HCT116 (cell line): ENCODE data around the gene CAMSAP1. TPM values are rescaled to one million over a fixed set of nuclear protein-coding genes. Genes with fewer than 3 reads are reported as not detected.

Experiments used
- ATAC-seq: fragments of 200-7000 bp; cut with Tn5 transposase; 2 replicates; pipeline ENCODE4 v1.9.1; 2020; ENCODE audit warnings: mild to moderate bottlenecking, moderate library complexity
- BruUV-seq: library from RNA; stranded (reverse); fragments of 400-500 nt; replicated peaks from 2 replicates; lab custom pipeline; 2021; lab: Mats Ljungman, UMichigan
- CTCF ChIA-PET: fragments of 300-600 bp; sonication (Branson Sonifier 250); formaldehyde crosslinking; loops from one replicate; lab custom pipeline; 2021; ENCODE audit warnings: antibody characterized with exemption; lab: Charles Lee
- POLR2A ChIA-PET: fragments of 300-600, 350-600 bp; sonication (Branson Sonifier 250); formaldehyde crosslinking; loops from one replicate; lab custom pipeline; 2021; ENCODE audit warnings: antibody characterized with exemption; lab: Charles Lee
- RAD21 ChIA-PET, 2 experiments: fragments of 300-600 bp; sonication (Branson Sonifier 250); formaldehyde crosslinking; loops; one replicate each; lab custom pipeline; 2023; ENCODE audit warnings: low total read pairs in 2 of 2; ENCODE audit not compliant: uncharacterized antibody in 2 of 2, unreplicated experiment in 2 of 2, low non-redundant PET in 1 of 2; lab: Charles Lee
- DNase-seq: peaks from one replicate; pipeline ENCODE4 v3.0.0-alpha.2; 2010; ENCODE audit warnings: low read depth, low spot score
- H2AFZ ChIP-seq: fragments of 200-600 bp; shearing (Covaris generic), sonication (generic); 2 replicates; pipeline ENCODE4 v1.6.1; 2017; ENCODE audit warnings: low read depth, mixed run types, mixed read lengths, antibody characterized with exemption, low read length; ENCODE audit not compliant: poor library complexity, severe bottlenecking
- H3K27ac ChIP-seq: 2 replicates; pipeline ENCODE4 v1.5.1; 2012; ENCODE audit warnings: low read depth, low read length
- H3K27me3 ChIP-seq: fragments of 200-600 bp; sonication (generic); 2 replicates; pipeline ENCODE4 v1.6.1; 2016; ENCODE audit warnings: mixed run types, low read length, mixed read lengths; ENCODE audit not compliant: insufficient read depth
- H3K36me3 ChIP-seq, 2 experiments: fragments of 200-500 bp in 1 of 2; fragments of 200-600 bp in 1 of 2; sonication (Bioruptor generic) in 1 of 2; sonication (generic) in 1 of 2; 2 replicates each; pipeline versions ENCODE4 v1.5.1 to v1.6.1; 2014 to 2016; ENCODE audit warnings: low read length in 2 of 2, inconsistent platforms in 1 of 2, mixed read lengths in 1 of 2, mixed run types in 1 of 2; ENCODE audit not compliant: insufficient read depth in 2 of 2, control insufficient read depth in 1 of 2
- H3K4me1 ChIP-seq, 2 experiments: fragments of 200-600 bp in 1 of 2; sonication (generic) in 1 of 2; 2 replicates each; pipeline versions ENCODE4 v1.5.1 to v1.6.1; 2012 to 2017; ENCODE audit warnings: low read length in 2 of 2, inconsistent platforms in 1 of 2, mild to moderate bottlenecking in 1 of 2, mixed read lengths in 1 of 2, mixed run types in 1 of 2, moderate library complexity in 1 of 2; ENCODE audit not compliant: insufficient read depth in 2 of 2, control insufficient read depth in 1 of 2
- H3K4me2 ChIP-seq: fragments of 200-600 bp; sonication (generic); 2 replicates; pipeline ENCODE4 v1.6.1; 2017; ENCODE audit warnings: mixed run types, low read length, mixed read lengths
- H3K4me3 ChIP-seq, 2 experiments: fragments of 200-600 bp in 1 of 2; sonication (generic) in 1 of 2; replicated peaks in 1 of 2; 2 replicates each; pipeline ENCODE4 v1.5.1; 2011 to 2016; ENCODE audit warnings: low read length in 2 of 2, control low read depth in 1 of 2, low read depth in 1 of 2, mild to moderate bottlenecking in 1 of 2, mixed read lengths in 1 of 2, mixed run types in 1 of 2
- H3K79me2 ChIP-seq: fragments of 200-600 bp; sonication (generic); 2 replicates; pipeline ENCODE4 v1.6.1; 2017; ENCODE audit warnings: mild to moderate bottlenecking, mixed run types, low read length, moderate library complexity, mixed read lengths; ENCODE audit not compliant: insufficient read depth
- H3K9ac ChIP-seq: fragments of 200-600 bp; sonication (generic); 2 replicates; pipeline ENCODE4 v1.6.1; 2016; ENCODE audit warnings: low read length, mixed read lengths
- H3K9me2 ChIP-seq: fragments of 200-600 bp; sonication (generic), shearing (Covaris generic); 2 replicates; pipeline ENCODE4 v1.6.1; 2017; ENCODE audit warnings: mixed run types, mild to moderate bottlenecking, moderate library complexity; ENCODE audit not compliant: insufficient read depth
- H3K9me3 ChIP-seq, 2 experiments: fragments of 200-500 bp in 1 of 2; fragments of 200-600 bp in 1 of 2; sonication (Bioruptor generic) in 1 of 2; sonication (generic) in 1 of 2; 2 replicates each; pipeline ENCODE4 v1.6.1; 2014 to 2017; ENCODE audit warnings: low read length in 2 of 2, mixed read lengths in 2 of 2, inconsistent platforms in 1 of 2, low read depth in 1 of 2, mild to moderate bottlenecking in 1 of 2, mixed run types in 1 of 2, moderate library complexity in 1 of 2; ENCODE audit not compliant: control insufficient read depth in 1 of 2, insufficient read depth in 1 of 2
- H4K20me1 ChIP-seq: fragments of 200-600 bp; sonication (generic), shearing (Covaris generic); 2 replicates; pipeline ENCODE4 v1.6.1; 2017; ENCODE audit warnings: mixed run types, mild to moderate bottlenecking, moderate library complexity; ENCODE audit not compliant: insufficient read depth
- CEBPB ChIP-seq: IDR thresholded peaks from 2 replicates; pipeline ENCODE4 v1.6.1; 2012; ENCODE audit warnings: low read depth
- CTCF ChIP-seq, 3 experiments: fragments of 200-600 bp in 1 of 3; sonication (generic) in 1 of 3; IDR thresholded peaks in 2 of 3; conservative IDR thresholded peaks in 1 of 3; 2 replicates each; pipeline ENCODE4 v1.5.1; 2012 to 2017; ENCODE audit warnings: low read depth in 2 of 3, low read length in 2 of 3, antibody characterized with exemption in 1 of 3, borderline replicate concordance in 1 of 3, control low read depth in 1 of 3, mild to moderate bottlenecking in 1 of 3, mixed read lengths in 1 of 3, mixed run types in 1 of 3, moderate library complexity in 1 of 3; ENCODE audit not compliant: insufficient read depth in 1 of 3
- EGR1 ChIP-seq: IDR thresholded peaks from 2 replicates; pipeline ENCODE4 v1.6.1; 2012; ENCODE audit warnings: low read depth
- EZH2 ChIP-seq: fragments of 200-600 bp; sonication (generic); IDR thresholded peaks from 2 replicates; pipeline ENCODE4 v1.6.1; 2017; ENCODE audit warnings: antibody characterized with exemption, mixed run types
- FOSL1 ChIP-seq: IDR thresholded peaks from 2 replicates; pipeline ENCODE4 v1.6.1; 2012; ENCODE audit warnings: low read depth
- JUND ChIP-seq: IDR thresholded peaks from 2 replicates; pipeline ENCODE4 v1.6.1; 2012
- MAX ChIP-seq: IDR thresholded peaks from 2 replicates; pipeline ENCODE4 v1.6.1; 2012
- POLR2A ChIP-seq: IDR thresholded peaks from 2 replicates; pipeline ENCODE4 v1.7.0; 2011; ENCODE audit warnings: borderline replicate concordance; ENCODE audit not compliant: insufficient read depth, insufficient read length; ENCODE audit errors: extremely low read depth
- POLR2AphosphoS5 ChIP-seq: IDR thresholded peaks from 2 replicates; pipeline ENCODE4 v1.6.1; 2011; ENCODE audit warnings: mild to moderate bottlenecking, low read depth, low read length, moderate library complexity
- SIN3A ChIP-seq: IDR thresholded peaks from 2 replicates; pipeline ENCODE4 v1.6.1; 2012; ENCODE audit warnings: low read depth
- SP1 ChIP-seq: IDR thresholded peaks from 2 replicates; pipeline ENCODE4 v1.6.1; 2012; ENCODE audit warnings: low read depth
- SRF ChIP-seq: IDR thresholded peaks from 2 replicates; pipeline ENCODE4 v1.6.1; 2012; ENCODE audit warnings: low read depth
- TCF7L2 ChIP-seq: IDR thresholded peaks from 2 replicates; pipeline ENCODE4 v1.7.0; 2011; ENCODE audit warnings: borderline replicate concordance, inconsistent platforms; ENCODE audit not compliant: insufficient read depth, insufficient read length; ENCODE audit errors: extremely low read depth
- YY1 ChIP-seq: IDR thresholded peaks from 2 replicates; pipeline ENCODE4 v1.6.1; 2011; ENCODE audit warnings: low read length, low read depth, moderate library complexity, mild to moderate bottlenecking; ENCODE audit not compliant: insufficient replicate concordance; ENCODE audit errors: extremely low read depth
- ZBTB33 ChIP-seq: IDR thresholded peaks from 2 replicates; pipeline ENCODE4 v1.6.1; 2011; ENCODE audit warnings: mild to moderate bottlenecking, low read length, moderate library complexity; ENCODE audit not compliant: insufficient replicate concordance; ENCODE audit errors: extremely low read depth
- ZFX ChIP-seq: fragments of 450-650 bp; IDR thresholded peaks from 2 replicates; pipeline ENCODE4 v1.6.1; 2017
- intact Hi-C: fragments of 100-400 bp; cut with micrococcal nuclease; formaldehyde crosslinking; loops from 2 replicates; pipeline ENCODE4 v1.10.0; 2022
- total RNA-seq: library from RNA; stranded (reverse); gene quantifications from one replicate; pipeline ENCODE4 v1.2.1, GENCODE V29; 2021; ENCODE audit not compliant: unreplicated experiment

Gene CAMSAP1
- total RNA-seq, 1 experiment from 2014 or later: 33.1 TPM

- Histone ChIP-seq H3K27me3 (no peaks in the 10 kb centered on the region), H3K36me3 (no peaks in the 10 kb centered on the region), H3K9me3 (no peaks in the 10 kb centered on the region), H2AFZ (no peak overlapping the region), H4K20me1 (no peaks in the 10 kb centered on the region), H3K4me2 (no peak overlapping the region), H3K9me2 (no peaks in the 10 kb centered on the region)
- BruUV-seq: no TSS peak
- RAD21 ChIA-PET: no interaction called here
- CTCF ChIA-PET: no interaction called here
- ATAC-seq (no peak), DNase-seq (no peak)
- TF ChIP-seq JUND (no peak), CTCF (IDR thresholded peaks at IDR 0.05 in 2 of 3, conservative IDR thresholded peaks at IDR 0.05 in 1 of 3; ENCODE audit: borderline replicate concordance in 1 of 3, insufficient read depth in 1 of 3, low read depth in 2 of 3, low read length in 2 of 3) (no peak), MAX (no peak), FOSL1 (no peak), EZH2 (no peak), EGR1 (no peak), ZBTB33 (no peak), CEBPB (no peak), YY1 (no peak), POLR2A (no peak), SRF (no peak), SP1 (no peak), ZFX (no peak), SIN3A (no peak), TCF7L2 (no peak), POLR2AphosphoS5 (no peak)
- TF ChIP-seq, all 23 proteins: peak for 0
- Histone ChIP-seq H3K9ac (no peak overlapping the region), H3K27ac (no peak overlapping the region), H3K79me2 (no peaks in the 10 kb centered on the region), H3K4me1 (no peaks in the 10 kb centered on the region), H3K4me3 (no peak overlapping the region)
- intact Hi-C loops: no loop called here
- POLR2A ChIA-PET: no interaction called here
These were observed 132.4 kb downstream of the CAMSAP1 start for GRCh38 chr9:135774794-135775525.
